ENCODE data around the gene CTDSP1.
A peak's percentile ranks its signal among the peaks of the same experiment; 100 is the strongest.

Gene CTDSP1

GRCh38 chr2:218400167-218400929 is 680 bp downstream of the CTDSP1 start:
- DNase-seq (ENCODE audit: low spot score): peak; percentile 22

- no peak for DNase-seq (ENCODE audit: low spot score)
Measured at GRCh38 chr2:218400930-218401881, 1.5 kb downstream of the CTDSP1 start.

GRCh38 chr2:218401890-218402289 is 2.2 kb downstream of the CTDSP1 start:
- DNase-seq (ENCODE audit: low spot score): no peak

GRCh38 chr2:218402491-218402901 is 2.8 kb downstream of the CTDSP1 start:
- no peak for DNase-seq (ENCODE audit: low spot score)

- DNase-seq (ENCODE audit: low spot score): no peak
Measured at GRCh38 chr2:218402911-218403411, 3.3 kb downstream of the CTDSP1 start.

- no peak for DNase-seq (ENCODE audit: low spot score)
Measured at GRCh38 chr2:218403810-218404209, 4.1 kb downstream of the CTDSP1 start.

GRCh38 chr2:218404351-218405085 is 4.8 kb downstream of the CTDSP1 start:
- DNase-seq (ENCODE audit: low spot score): no peak

- DNase-seq (ENCODE audit: low spot score): no peak
Measured at GRCh38 chr2:218405086-218405745, 5.5 kb downstream of the CTDSP1 start.

- no peak for DNase-seq (ENCODE audit: low spot score)
Measured at GRCh38 chr2:218405746-218406208, 6.1 kb downstream of the CTDSP1 start.

GRCh38 chr2:218406209-218406948 is 6.7 kb downstream of the CTDSP1 start:
- DNase-seq (ENCODE audit: low spot score): peak; percentile 95

- peak; percentile 72 for DNase-seq (ENCODE audit: low spot score)
Measured at GRCh38 chr2:218406949-218407618, 7.4 kb downstream of the CTDSP1 start.

- no peak for DNase-seq (ENCODE audit: low spot score)
Measured at GRCh38 chr2:218407717-218408116, 8.0 kb downstream of the CTDSP1 start.

- no peak for DNase-seq (ENCODE audit: low spot score)
Measured at GRCh38 chr2:218418321-218418716, 18.7 kb downstream of the CTDSP1 start.

- no peak for DNase-seq (ENCODE audit: low spot score)
Measured at GRCh38 chr2:218418717-218419458, 19.2 kb downstream of the CTDSP1 start, which contains the start of gene VIL1. VIL1 (plus strand) TSS chr2:218419123; CDS start chr2:218423779, 4,656 bp downstream.

GRCh38 chr2:218419630-218420216 is 20.1 kb downstream of the CTDSP1 start:
- DNase-seq (ENCODE audit: low spot score): no peak

- no peak for DNase-seq (ENCODE audit: low spot score)
Measured at GRCh38 chr2:218421027-218421426, 21.4 kb downstream of the CTDSP1 start.

- no peak for DNase-seq (ENCODE audit: low spot score)
Measured at GRCh38 chr2:218422403-218423086, 22.9 kb downstream of the CTDSP1 start.

- no peak for DNase-seq (ENCODE audit: low spot score)
Measured at GRCh38 chr2:218423584-218423983, 23.9 kb downstream of the CTDSP1 start.

Measured in CD4-positive, alpha-beta T cell treated with Interleukin-2 at 100 ng/mL for 4 hours (primary cell).